ENCODE results near the gene PDZD7.
"Not testable (repeated sequence)": the region's sequence is repeated elsewhere in the genome, so short reads cannot be mapped to it uniquely, and the experiment has no call there.

PDZD7 gene

DNA sequence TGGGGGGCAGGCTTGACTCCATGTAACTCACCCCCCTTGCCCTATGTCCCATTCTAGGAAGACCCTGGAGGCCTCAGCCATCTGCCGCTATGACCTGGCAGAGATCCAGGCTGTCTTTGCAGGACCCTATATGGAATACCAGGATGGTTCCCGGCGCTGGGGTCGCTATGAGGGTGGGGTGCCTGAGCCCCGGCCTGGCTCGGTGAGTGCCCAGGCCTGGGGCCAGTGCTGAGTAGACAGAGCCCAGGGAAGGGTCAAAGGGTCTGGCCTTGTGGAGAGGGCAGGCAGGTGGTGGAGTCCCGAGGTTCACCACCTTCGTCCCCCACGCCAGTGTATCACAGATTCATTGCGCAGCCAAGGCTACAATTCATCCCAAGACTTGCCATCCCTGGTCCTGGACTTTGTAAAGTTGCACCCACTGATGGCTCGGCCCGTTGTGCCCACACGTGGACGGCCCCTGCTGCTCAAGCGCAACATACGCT is 51.1 kb downstream of the PDZD7 start:
- no peak for DNase-seq

DNA sequence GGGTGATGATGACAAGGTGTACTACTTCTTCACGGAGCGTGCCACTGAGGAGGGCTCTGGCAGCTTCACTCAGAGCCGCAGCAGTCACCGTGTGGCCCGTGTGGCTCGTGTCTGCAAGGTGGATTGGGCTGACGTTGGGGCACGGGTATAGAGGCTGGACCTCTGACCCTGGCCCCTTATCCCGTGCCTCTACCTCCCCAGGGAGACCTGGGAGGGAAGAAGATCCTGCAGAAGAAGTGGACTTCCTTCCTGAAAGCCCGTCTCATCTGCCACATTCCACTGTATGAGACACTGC is 52.1 kb downstream of the PDZD7 start:
- no peak for DNase-seq

DNA sequence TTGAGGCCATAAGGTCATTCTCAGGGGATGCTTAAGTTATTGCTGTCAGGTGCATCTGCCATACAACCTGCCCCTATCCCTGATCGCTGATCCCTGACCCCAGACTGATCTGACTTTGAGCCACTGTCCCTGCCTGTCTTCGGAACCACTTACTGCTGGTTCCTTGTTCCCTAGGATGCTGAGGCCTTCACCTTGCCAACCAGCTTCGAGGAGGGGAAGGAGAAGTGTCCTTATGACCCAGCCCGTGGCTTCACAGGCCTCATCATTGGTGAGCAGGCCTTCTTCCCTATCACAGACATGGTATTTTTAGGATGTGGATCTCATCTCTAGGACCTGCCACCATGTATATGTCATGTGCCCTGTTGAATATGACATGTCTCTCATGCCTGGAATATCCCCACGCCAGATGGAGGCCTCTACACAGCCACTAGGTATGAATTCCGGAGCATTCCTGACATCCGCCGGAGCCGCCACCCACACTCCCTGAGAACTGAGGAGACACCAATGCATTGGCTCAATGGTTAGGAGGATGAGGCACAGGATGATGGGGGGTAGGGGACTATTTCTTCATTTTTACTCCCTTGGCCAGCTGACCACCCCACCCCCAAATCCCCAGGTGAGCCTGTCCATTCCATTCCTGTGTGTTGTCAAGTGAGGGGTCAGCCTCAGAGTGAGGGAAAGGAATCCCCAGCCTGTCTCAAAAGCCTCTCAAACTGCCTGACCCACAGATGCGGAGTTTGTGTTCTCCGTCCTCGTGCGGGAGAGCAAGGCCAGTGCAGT is 52.6 kb downstream of the PDZD7 start:
- DNase-seq, result no peak

DNA sequence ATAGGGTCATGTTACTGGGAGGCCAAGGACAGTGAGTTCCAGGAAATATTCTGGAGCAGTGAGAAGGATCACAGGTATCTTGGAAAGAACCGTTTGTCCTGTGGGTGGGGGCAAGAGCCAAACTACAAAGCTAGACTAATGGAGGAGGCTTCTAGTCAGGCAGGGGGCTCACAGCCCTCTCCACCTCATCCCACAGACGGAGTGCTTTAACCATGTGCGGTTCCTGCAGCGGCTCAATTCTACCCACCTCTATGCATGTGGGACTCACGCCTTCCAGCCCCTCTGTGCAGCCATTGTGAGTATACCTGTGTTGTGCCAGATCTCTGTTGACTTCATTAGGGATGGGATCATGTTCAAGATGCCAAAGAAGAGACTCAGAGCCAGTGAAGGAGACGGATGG is 53.5 kb downstream of the PDZD7 start:
- DNase-seq, result no peak

DNA sequence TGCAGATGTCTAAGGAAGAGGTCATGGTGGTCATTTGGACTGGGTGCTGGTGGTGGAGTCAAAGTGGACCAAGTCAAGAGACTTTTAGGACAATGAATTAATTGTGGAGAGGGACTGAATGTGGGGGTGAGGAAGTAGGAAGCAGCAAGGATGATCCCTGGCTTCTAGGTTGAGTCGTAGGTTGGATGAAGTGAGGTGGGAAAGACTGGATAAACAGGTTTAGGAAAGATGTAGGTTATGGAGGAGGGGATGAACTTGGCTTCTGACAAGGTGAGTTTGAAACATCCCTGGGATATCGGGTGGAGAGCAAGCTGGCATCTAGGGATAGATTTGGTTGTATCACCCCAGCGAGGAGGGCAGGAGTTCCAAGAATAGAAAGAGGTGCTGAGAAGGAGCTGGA is 54.0 kb downstream of the PDZD7 start:
- DNase-seq, result no peak

DNA sequence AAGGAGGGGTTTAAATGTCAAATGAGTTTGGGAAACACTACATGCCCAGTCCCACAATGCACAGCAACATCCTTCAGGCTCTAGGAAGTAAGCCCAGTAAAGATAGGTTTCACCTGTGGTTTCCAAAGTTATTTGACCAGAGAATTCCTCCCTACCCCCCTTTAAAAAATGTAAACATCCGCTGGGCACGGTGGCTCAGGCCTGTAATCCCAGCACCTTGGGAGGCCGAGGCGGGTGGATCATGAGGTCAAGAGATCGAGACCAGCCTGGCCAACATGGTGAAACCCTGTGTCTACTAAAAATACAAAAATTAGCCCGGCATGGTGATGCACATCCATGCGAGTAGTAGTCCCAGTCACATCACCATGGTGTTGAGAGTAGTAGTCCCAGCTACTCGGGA is 55.5 kb downstream of the PDZD7 start:
- DNase-seq, result not testable (repeated sequence)

DNA sequence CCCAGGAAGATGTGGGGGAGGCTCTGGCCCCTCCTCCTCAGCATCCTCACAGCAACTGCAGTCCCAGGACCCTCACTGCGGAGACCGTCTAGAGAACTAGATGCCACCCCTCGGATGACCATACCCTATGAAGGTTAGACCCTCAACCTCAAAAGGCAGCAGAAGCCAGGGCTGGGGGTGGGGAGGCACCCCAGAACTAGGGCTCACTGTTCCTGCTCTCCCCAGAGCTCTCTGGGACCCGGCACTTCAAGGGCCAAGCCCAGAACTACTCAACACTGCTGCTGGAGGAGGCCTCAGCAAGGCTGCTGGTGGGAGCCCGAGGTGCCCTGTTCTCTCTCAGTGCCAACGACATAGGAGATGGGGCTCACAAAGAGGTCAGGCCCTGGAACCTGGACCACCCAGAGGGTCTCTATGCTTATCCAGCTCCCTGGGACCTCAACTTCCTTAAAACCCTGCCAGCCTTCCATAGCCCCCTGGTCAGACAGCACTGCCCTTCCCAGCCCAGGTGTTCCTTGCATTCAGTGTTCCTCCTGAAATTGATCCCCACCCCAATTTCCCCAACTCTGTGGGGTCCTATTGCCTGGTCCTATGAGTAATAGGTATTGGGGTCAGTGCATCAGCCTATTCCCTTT is 57.9 kb downstream of the PDZD7 start:
- no peak for DNase-seq

DNA sequence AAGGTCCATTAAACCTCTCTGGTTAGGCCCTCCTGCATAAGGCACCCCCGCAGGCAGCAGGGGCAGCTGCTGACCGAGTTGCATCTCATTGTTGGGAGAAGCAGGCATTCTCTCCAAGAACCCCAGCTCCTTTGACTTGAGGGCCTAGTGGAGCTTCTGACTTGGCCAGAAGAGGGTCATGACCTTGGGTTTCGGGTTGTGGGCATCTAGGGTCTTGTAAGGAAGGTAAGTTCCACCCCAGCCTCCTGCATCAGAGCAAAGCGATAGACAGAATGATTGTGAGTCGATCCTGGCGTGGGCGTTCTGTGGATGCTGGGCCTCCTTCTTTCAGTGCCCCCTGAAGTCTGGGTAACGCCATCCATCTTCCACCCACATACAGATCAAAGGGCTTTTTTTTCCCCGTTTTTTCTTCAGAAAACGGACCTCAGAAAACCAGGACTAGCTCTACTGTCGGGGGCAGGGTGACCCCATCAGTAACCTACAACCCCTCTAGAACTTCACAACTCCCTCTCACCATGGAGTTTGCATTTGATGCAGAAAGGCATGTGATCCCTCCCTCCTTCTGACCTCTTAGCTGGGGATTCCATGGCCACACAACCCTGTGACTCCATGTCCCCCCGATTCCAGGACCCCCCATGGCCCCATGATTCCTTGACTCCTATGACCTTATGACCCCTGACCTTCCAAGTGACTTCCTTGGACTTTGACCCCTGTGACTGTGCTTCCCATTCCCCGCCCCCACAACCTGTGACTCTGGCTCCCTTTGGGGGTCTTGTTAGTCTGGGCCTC is 58.6 kb downstream of the PDZD7 start:
- no peak for DNase-seq

DNA sequence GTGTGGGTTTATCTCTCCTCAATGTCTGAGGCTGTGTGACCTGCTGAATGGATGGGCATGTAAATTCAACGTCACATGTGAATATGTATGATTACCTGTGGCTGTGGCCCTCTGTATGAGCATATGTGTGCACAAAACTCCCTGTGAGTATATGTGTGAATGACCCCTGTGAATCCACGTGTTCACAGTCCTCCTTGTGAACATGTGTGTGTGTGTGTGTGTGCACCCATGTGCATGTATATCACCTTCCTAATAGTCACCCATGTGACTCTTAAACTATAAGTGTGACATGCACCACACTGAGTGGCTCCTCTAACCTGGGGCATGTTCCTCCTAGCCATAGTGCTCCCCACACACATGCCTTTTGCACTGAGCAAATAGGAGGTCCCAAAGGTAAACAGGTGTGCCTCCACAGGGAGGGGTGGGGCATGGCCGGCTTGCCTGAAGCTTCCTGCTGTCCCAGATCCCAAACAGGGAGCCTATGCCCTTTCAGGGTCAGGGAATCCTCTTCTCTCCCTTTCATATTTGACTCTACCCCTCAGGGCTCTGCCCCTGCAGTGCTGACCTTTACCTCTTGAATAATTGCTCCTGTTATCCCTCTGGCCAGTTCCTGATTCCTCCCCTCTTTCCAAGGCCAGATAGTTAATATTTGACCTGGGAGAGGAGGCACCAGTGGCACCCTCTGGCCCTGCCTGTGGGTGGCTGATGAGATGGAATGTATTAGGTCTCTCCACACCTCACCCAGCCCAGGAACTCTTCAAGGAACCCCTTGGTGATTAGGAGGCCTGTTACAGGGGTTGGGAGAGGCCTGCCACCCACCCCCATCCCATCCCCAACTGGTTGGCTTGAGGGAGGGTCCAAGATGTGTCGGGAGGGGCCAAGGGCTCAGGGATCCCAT is 59.8 kb downstream of the PDZD7 start:
- peak; percentile 35 for DNase-seq

DNA sequence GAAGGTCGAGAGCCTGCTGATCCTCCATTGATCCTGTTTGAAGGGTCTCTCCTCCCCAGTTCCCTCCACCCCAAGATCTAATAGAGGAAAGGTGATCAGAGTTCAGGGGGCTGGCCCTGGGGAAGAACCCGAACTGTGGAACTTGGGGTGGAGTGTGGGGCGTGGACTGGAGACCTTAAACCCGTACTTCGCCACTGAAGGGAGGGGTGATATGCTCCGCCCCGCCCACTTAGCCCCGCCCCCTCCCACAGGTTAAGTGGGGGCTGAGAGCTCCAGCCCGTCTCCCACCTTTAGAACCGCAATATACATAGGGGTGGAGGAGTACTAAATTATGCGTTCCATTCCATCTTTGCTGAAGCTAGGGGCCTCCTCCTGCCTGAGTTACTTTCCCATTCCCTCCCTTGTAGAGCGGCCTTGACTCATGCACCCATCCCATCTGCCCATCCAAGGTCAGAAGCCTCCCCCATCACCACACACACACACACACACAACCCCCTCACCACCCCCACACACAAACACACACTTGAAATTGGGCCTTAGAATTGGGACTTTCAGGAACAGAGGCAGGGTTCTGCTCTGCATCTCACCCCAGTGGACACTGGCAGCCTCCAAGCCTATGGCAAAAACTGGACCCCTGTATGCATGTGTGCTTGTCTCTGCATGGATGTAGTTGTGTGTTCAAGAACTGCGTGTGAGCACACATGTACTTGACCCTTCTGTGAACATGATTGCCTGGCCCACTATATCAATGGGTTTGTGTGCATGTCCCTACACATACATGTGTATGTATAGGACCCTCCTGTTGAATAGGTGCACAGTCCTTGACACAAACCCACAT is 60.6 kb downstream of the PDZD7 start:
- DNase-seq, result no peak

DNA sequence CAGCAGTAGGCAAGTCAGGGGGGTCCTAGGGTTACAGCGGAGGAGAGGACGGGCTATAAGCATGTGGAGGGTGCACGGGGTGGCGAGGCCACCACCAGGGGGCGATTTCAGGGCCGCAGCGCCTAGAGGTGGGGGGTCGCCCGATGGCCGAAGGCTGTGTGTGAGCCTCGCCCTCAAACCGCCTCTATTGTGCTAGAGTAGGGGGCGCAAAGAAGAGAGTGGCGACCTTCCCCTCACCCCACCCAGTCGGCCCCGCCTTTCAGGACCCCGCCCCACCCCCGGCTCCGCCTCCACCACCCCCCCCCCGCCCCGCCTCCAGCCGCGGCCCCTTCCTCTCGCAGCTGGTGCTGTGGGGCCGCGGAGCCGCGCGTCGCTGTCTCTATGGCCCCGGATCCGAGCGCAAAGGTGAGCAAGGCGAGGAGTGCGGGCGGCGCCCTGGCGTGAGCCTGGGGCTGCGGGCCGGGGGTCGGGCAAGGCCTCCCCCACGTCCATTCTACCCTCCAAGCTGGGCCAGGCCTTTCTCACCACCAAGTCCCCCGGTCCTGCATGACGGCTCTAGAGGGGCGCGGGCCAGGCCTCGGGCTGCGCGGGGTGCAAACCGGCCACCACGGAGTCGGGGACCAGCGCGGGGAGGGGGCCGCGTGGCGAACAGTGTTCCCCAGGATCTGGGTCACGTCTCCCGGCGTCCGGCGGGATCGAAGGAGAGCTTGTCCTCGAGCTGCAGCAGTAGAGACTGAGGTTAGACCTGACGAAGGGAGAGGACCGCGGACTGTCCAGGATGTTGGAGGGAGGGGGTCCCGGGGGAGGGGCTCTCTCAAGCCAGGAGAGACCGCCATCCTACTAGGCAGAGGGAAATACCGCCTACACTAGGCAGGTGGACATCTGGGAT is 61.5 kb downstream of the PDZD7 start, which contains the start of gene SEMA4G:
SEMA4G (plus strand) TSS at position 318 of the 889 bp plus-strand sequence. CDS start 3,409 bp downstream, outside the sequence.
- no peak for DNase-seq

DNA sequence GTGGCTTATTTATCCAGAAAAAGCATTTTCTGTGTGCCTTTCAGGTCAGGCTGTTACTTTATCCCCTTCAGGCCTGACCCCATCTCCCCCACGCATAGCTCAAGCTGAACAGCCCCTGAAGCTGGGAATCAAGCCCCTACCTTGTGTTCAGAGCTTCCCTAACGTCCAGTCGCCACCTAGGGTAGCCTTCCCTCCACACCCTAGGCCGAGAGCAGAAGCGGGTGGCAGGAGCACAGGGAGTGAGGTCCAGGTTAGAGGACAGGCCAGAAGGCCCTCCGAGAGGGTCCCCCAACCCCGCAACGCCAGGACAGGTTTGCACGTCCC is 62.1 kb downstream of the PDZD7 start:
- no peak for DNase-seq

DNA sequence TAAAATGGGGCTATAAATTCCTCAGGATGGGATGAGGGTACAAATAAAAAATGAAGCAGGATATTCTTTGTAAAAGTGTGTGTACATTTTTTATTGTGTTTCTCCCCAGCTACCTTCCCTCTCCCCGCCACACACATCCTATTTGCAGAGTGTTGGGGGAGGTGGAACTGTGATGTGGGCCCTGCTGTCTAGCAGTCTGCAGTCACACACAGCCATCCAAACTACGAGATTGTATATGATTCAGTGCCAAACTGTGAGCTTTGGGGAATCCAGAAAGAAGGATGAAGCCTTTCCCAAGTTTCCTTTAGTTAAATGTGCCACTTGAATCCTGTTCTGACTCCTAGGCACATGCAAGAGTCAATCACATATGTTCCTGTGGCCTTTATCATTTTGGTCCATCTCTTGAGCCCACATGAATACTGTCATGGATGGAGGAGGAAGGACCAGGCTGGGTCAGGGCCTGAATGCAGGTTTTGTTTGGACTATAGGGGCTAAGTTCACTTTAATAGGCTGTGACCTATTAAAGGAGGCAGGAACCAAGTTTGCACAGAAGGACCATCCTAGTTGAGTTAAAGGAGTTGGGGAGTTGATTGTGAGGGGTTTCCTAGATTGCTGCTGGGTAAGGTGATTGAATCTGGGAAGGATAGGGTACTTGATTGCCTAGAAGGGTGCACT is 62.7 kb downstream of the PDZD7 start:
- no peak for DNase-seq

DNA sequence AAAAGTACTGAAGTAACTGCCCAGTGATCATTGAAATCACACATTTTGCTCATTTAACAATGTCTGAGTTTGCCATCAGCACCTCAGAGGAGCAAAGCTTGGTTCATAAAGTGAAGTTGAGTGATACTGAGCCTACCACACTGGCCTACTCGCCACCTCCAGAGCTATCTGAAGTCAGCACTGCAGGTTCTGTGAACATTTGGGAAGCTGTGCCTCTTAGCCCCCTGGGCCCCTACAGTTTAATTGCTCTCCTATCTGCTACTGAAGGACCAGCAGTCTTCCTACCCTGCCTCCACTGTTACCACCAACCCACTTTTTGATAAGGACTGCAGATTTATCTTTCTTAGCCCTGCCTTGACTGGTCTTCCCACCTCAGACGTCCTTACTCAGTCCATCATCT is 63.6 kb downstream of the PDZD7 start:
- no peak for DNase-seq

DNA sequence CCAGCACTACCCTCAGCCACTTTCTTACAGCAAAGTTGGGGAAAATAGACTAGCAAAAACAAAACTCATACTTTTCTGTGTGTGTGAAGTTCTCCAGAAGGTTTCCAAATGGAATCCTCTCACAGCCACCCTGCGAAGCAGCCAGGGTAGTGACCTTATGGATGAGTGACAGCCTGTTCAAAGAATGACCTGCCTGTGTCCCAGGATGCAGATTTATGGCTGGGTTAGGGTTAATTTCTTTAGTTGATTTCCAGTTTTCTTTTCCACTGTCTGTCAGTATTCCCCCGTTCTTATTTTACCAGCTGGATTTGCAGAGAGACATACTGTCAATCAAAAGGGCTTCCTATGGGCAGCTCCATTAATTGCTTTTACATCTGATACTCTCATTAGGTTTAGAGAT is 64.0 kb downstream of the PDZD7 start:
- DNase-seq, result no peak

DNA sequence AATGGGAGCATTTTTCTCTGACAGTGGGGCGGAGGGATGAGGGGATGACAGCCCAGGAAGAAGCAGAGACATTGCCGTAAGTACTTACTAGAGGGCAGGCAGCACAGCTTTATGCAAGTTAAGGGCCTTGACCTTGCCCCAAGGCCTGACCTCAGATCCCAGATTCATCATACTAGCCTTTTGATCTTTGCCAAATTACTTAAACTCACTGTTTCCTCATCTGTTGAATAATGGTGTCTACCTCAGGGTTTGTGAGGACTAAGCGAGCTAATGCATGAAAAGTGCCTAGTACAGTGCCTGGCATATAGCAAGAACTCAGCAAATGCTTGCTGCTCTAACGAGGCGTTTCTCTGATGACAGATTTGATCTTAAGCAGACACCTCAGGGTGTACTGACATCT is 65.1 kb downstream of the PDZD7 start:
- no peak for DNase-seq

DNA sequence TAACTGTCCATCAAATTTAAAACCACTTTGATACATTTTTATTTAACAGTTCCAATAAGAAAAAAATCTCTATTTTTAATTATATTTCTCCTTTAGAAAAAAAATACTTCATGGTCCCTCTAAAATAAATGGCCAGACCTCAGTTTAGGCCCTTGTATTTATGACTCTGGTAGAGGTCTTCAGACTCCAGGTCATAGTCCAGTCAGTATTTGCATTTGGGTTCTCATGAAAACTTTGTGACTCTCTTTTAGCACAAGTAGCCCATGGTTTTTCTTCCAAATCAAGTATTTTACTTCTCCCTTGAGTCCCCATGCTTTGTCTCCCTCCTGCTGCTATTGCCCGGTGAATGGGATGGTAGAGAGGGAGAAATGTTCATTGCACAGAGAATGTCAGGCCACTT is 67.1 kb downstream of the PDZD7 start:
- no peak for DNase-seq

DNA sequence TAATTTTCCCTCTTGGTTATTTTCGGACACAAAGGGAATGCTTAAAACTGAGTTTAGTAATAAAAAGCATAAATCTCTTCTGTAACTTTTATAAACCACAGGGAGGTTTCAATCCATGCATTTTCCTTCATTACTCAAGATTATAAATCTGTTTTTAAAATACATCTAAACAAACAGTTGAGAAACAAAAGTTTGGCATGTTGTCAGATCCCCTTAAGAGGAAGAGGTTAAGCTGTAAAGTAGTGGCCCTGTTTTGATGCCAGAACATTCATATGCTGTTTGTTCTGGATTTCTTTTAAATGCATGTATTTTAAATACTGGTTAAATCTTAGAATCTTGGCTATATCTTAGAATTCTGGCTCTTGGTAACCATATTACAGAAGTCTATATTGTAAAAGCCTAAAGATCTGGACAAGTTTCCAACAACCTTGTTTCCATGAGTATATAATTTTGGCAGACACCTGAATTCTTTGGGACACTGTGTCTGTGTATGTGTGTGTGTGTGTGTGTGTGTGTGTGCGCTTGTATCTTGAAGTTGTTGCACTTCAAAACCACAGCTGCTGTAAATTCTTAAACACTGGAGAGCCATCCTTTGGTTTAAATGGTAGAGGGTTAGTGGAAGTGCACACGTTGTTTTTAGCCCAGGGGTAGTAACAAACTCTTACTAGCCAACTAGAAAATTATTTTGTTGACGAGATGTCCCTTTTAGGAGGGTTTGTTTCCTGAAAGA is 68.4 kb downstream of the PDZD7 start:
- no peak for DNase-seq

DNA sequence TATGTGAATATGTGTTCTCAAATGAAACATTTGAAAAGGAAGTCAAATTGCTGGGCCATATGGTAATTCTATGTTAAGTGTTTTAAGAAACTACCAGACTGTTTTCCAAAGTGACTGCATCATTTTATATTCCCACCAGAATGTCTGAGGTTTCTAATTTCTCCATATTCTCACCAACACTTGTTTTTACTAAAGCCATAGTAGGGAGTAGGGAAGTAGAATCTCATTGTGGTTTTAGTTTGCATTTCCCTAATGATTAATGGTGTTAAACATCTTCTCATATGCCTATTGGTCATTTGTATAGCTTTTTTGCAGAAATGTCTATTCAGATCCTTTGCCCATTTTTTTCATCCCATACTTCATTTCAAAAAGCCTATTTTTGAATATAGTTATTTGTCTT is 70.7 kb downstream of the PDZD7 start:
- DNase-seq, result no peak

Measured in kidney glomerular epithelial cell (primary cell).